ENCODE data around the gene IL18BP.

DNA sequence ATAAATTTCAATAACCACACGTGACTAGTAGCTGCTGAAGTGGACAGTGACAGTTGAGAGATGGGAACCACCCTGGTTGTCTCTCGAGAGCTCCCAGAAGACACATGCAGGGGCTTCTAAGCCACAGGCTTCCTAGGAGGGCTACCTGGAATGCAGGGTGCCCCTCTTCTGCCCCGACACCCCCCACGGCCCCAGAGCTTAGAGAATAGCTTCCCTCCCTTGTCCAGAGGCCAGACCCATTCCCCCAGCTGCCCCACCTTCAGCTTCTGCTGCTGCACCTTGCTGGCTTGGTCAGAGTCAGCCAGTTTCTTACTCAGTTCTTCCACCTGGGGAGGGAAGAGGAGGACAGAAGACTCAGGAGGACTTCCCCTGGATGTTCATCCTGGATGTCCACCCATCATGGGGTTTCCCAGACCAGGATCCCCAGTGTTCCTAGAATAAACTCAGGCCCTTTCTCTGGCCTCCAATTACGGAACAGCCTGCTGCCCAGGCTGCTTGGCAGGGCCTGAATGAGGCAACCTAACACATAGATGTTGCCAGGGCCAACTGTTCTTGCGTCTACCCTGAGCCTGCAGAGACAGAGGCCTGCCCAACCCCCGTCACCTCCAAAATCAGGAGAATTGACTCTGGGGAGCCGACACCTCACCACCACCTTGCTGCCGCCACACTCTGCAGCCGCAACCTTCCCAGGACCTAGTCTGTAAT, 12.0 kb downstream of the IL18BP start:
- TF ChIP-seq, protein P1, sequence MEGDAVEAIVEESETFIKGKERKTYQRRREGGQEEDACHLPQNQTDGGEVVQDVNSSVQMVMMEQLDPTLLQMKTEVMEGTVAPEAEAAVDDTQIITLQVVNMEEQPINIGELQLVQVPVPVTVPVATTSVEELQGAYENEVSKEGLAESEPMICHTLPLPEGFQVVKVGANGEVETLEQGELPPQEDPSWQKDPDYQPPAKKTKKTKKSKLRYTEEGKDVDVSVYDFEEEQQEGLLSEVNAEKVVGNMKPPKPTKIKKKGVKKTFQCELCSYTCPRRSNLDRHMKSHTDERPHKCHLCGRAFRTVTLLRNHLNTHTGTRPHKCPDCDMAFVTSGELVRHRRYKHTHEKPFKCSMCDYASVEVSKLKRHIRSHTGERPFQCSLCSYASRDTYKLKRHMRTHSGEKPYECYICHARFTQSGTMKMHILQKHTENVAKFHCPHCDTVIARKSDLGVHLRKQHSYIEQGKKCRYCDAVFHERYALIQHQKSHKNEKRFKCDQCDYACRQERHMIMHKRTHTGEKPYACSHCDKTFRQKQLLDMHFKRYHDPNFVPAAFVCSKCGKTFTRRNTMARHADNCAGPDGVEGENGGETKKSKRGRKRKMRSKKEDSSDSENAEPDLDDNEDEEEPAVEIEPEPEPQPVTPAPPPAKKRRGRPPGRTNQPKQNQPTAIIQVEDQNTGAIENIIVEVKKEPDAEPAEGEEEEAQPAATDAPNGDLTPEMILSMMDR (IDR thresholded peaks at IDR 0.05; ENCODE audit: low read depth, low read length, poor library complexity, severe bottlenecking): no peak
- no peak for TF ChIP-seq EZH2phosphoT487 (IDR thresholded peaks at IDR 0.05; ENCODE audit: borderline replicate concordance, low read length)

Measured in DOHH2 (cell line).